Iris pigment epithelial cell (primary cell): Measurements from ENCODE around the gene XKRX.

Experiments
- DNase-seq: peaks from one replicate; pipeline ENCODE4 v3.0.0-alpha.2; 2011; ENCODE audit warnings: low read depth

XKRX gene

GRCh38 chrX:100895365-100896075, 33.2 kb downstream of the XKRX start:
- DNase-seq, result peak; percentile 48

- no peak for DNase-seq
These were observed 45.1 kb downstream of the XKRX start for GRCh38 chrX:100883654-100884053.

GRCh38 chrX:100880368-100880767, 48.3 kb downstream of the XKRX start:
- no peak for DNase-seq

DNA sequence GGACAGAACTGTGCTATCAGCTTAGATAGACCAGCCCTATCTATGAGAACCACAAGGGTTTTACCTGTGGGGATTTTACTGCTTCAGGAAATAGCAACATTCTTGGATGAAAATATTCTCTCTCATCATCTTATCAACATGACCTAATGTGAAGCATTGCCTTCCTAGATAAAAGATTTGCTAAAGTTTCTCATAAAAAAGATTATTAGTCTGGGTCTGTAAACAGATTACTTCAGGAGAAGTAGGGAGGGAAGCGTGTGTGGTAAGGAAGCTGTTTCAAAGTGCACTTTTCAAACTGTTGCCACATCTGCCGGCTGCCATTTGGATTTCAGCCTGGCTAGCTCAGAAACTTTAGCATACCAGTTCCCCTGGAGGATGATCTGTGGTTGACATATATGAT, 54.4 kb downstream of the XKRX start, which contains the start of gene NOX1:
Gene NOX1, minus strand, starts transcription at position 35 of the 400 bp plus-strand sequence. CDS start 220 bp downstream, outside the sequence.
- peak; percentile 17 for DNase-seq

DNA sequence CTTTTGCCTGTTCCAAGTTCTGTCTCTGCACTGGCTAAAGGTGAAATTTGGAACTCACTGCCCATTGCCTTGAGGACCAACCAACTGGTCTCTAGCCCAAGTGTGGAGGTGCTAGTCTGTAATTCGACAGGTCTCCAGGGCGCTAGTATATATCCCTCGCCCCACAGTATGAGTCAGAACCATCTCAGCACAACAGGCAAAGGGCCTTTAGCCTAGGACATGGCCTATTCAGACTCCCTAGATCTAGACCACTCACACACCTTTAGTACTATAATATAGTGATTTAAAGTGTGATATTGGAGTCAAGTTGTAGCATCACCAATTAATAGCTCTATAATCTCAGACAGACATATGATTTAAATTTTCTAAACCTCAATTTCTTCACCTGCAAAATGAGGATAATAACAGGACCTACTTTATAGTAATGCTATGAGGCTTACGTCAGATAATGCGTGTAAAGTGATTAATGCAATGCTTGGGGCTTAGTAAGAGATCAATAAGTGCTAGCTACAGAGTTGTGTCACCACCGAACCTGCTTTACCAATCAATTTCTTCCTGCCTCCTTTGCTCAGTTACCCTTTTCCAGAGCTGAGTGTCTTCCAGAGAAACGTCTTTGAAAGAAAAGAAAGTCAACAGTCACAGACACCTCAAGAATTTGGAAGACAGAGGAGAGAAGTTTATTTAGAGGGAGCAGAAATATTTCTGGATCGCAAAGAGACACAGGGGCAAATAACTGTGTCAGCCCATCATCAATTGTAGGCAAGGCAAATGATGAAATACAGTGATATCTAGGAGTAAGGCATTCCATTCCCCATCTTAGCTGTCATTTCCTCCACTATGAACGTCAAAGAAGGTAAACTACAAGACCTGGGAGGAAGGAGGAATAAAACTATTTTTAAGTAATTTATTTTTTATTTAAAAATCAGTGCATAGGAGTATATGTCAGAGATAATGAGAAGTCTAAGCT, 56.8 kb downstream of the XKRX start:
- peak; percentile 54 for DNase-seq

DNA sequence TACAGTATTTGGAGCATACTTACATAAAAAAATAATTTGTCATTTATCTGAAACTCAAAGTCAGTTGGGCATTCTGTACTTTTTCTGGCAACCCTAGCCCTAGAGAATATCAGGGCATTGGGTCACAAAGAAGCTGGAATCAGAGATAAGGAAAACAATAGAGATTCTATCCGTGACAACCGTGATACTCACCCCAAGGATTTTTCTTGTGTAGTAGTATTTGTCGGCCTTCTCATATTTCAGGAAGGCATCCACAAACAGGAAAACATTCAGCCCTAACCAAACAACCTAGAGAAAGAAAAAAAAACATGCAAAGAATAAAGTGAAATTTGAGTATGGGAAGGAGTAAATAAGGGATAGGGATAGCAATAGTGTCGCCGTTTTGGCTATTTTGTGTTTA, 58.2 kb downstream of the XKRX start:
- no peak for DNase-seq

DNA sequence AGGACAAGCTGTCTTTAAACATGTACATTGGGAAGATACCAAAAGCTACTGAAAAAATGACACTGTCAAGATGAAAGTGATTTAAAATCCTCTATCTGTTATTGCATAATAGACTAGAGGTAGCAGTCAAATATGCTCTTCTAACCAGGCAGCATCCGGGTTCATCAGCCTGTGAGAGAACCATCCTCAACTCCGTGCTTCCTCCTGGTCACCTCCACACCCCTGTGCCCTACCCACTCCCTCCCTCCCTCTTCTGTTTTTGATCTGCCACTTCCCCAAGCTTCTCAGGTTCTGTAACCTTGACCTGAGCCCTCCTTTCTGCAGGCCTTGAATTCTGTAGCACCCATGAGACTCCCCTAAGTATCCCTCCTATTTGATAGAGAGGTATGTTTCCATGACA, 60.4 kb downstream of the XKRX start:
- DNase-seq, result no peak

GRCh38 chrX:100864657-100865391, 63.9 kb downstream of the XKRX start:
- DNase-seq, result peak; percentile 65
